T-helper 2 cell treated with Interferon-gamma antibody and Interleukin-4, amounts not matched to agents 100 ng/mL and 5 ng/mL, for 36 hours (primary cell): ENCODE data around the gene ST3GAL6. TPM values are rescaled to one million over a fixed set of nuclear protein-coding genes. Genes with fewer than 3 reads are reported as not detected.

Experiments used
- intact Hi-C: fragments of 100-400 bp; cut with micrococcal nuclease; formaldehyde crosslinking; loops from one replicate; pipeline ENCODE4 v1.15.1; 2023
- total RNA-seq: library from RNA; stranded (reverse); gene quantifications from 2 replicates; pipeline ENCODE4 v1.2.3, GENCODE V29; 2022

ST3GAL6 gene
- total RNA-seq, 1 donor from 2014 or later = not detected

DNA sequence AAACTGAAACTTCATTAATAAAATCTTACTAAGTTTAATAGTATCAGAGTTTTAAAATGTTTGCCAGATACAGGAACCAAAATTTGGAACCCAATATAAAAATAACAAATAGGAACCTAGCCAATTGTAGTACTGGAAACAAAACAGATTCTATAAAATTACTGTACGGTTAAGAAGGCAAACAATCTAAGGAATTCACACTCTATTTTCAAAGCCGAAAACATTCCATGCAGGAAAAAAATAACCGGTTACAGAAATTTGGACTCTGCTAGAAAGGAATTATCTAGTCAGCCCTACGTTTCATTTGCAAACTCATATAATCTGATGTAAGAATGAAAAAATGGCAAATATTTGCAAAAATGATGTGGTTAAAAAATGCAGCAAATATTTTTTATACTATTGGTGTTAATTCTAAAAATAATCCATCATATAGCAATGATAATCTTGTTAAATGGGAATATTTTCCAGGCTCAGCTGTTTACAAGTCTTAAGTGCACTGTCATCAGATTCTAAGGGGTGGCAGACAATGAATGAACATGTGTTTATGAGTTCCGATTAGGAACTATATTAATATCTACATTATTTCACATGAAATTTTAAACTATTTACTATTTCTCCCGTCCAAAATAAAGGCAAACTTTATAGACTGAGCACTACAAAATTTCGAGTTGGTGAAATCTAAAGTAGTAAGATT, 80.3 kb downstream of the ST3GAL6 start:
- intact Hi-C loops = no loop called here

Other genes starting within 250 kb of the ST3GAL6 start
- gene CLDND1, start 240.4 kb upstream of the ST3GAL6 start, total RNA-seq = 535 and 555 TPM in 2 replicates
- 42.2 and 46.8 TPM in 2 replicates for gene GPR15, start 231.4 kb upstream of the ST3GAL6 start, total RNA-seq
- gene CPOX, start 169.7 kb upstream of the ST3GAL6 start, total RNA-seq = 69.9 and 71.2 TPM in 2 replicates
- gene DCBLD2, start 138.4 kb downstream of the ST3GAL6 start, total RNA-seq = 2.4 TPM in 2 replicates